D721Med (cell line): ENCODE measurements around the gene TRAF3.

ENCODE experiments used
- DNase-seq: peaks from one replicate; pipeline ENCODE4 v3.0.0; 2011; ENCODE audit warnings: low spot score; ENCODE audit not compliant: insufficient read length
- FAIRE-seq: peaks from 2 replicates; lab custom pipeline; 2011; peaks lifted over from hg19 to GRCh38; lab: Jason Lieb, UNC
- CTCF ChIP-seq: IDR thresholded peaks from 2 replicates; pipeline ENCODE4 v1.5.1; 2012; ENCODE audit warnings: mild to moderate bottlenecking, control low read depth; ENCODE audit not compliant: insufficient read depth; ENCODE audit errors: missing control alignments

Gene TRAF3

GRCh38 chr14:102805371-102805891, 28.2 kb downstream of the TRAF3 start:
- FAIRE-seq (no peak), DNase-seq (no peak)
- no peak for TF ChIP-seq CTCF

GRCh38 chr14:102805941-102806340, 28.7 kb downstream of the TRAF3 start:
- DNase-seq (no peak), FAIRE-seq (no peak)
- no peak for TF ChIP-seq CTCF

- DNase-seq (no peak), FAIRE-seq (no peak)
- TF ChIP-seq CTCF = no peak
Observed at GRCh38 chr14:102806447-102806846, 29.2 kb downstream of the TRAF3 start.

GRCh38 chr14:102807013-102807406, 29.8 kb downstream of the TRAF3 start:
- DNase-seq = no peak
- TF ChIP-seq CTCF = no peak
- no peak for FAIRE-seq

GRCh38 chr14:102809870-102810269, 32.6 kb downstream of the TRAF3 start:
- no peak for DNase-seq
- no peak for TF ChIP-seq CTCF
- no peak for FAIRE-seq

GRCh38 chr14:102810523-102810922, 33.3 kb downstream of the TRAF3 start:
- FAIRE-seq (no peak), DNase-seq (no peak)
- no peak for TF ChIP-seq CTCF

- DNase-seq (no peak), FAIRE-seq (no peak)
- no peak for TF ChIP-seq CTCF
Observed at GRCh38 chr14:102811254-102811963, 34.2 kb downstream of the TRAF3 start.
